K562 (cell line): ENCODE results near the gene SATB1.

Experiments used
- BDP1 ChIP-seq: IDR thresholded peaks from 3 replicates; pipeline ENCODE4 v1.6.1; 2011; ENCODE audit not compliant: insufficient read length, insufficient read depth
- CTCF ChIP-seq, 3 experiments: IDR thresholded peaks in 2 of 3; conservative IDR thresholded peaks in 1 of 3; 2 replicates each; pipeline ENCODE4 v1.5.1; 2011 to 2012; ENCODE audit warnings: low read length in 3 of 3, mild to moderate bottlenecking in 3 of 3, control low read depth in 2 of 3, improper control_type of control experiment in 1 of 3, inconsistent platforms in 1 of 3, low read depth in 1 of 3, mixed read lengths in 1 of 3, moderate library complexity in 1 of 3; ENCODE audit not compliant: insufficient read depth in 2 of 3
- CXXC5 ChIP-seq: fragments of 250-450 bp; sonication (Bioruptor Pico); IDR thresholded peaks from 2 replicates; pipeline ENCODE4 v1.8.0; 2022; ENCODE audit warnings: inconsistent platforms, mild to moderate bottlenecking, moderate library complexity
- EZH2 ChIP-seq: IDR thresholded peaks from 2 replicates; pipeline ENCODE4 v1.6.1; 2012; ENCODE audit warnings: low read depth, mild to moderate bottlenecking, inconsistent platforms, low read length, borderline replicate concordance
- RFX7 ChIP-seq: fragments of 250-450 bp; sonication (Bioruptor Pico); IDR thresholded peaks from 2 replicates; pipeline ENCODE4 v1.5.1; 2021; ENCODE audit warnings: mild to moderate bottlenecking
- SMARCC2 ChIP-seq: fragments of 450-650 bp; IDR thresholded peaks from 2 replicates; pipeline ENCODE4 v1.6.1; 2017; ENCODE audit warnings: antibody characterized with exemption, moderate library complexity, mild to moderate bottlenecking, low read depth
- SMC3 ChIP-seq: conservative IDR thresholded peaks from 2 replicates; pipeline ENCODE4 v1.6.1; 2011; ENCODE audit warnings: low read depth, low read length, improper control_type of control experiment; ENCODE audit not compliant: insufficient read depth
- SRSF1 ChIP-seq: fragments of 200-400 bp; formaldehyde crosslinking; IDR thresholded peaks from 2 replicates; pipeline ENCODE4 v1.6.1; 2017; ENCODE audit warnings: mild to moderate bottlenecking, low read depth, low read length, moderate library complexity
- ZNF133 ChIP-seq: fragments of 250-450 bp; sonication (Bioruptor Pico); IDR thresholded peaks from 2 replicates; pipeline ENCODE4 v1.4.0; 2020; ENCODE audit warnings: mild to moderate bottlenecking
- ZNF274 ChIP-seq: IDR thresholded peaks from 2 replicates; pipeline ENCODE4 v1.6.1; 2011; ENCODE audit warnings: low read depth, mild to moderate bottlenecking, low read length, moderate library complexity, borderline replicate concordance

- TF ChIP-seq ZNF274, result no peak
- no peak for TF ChIP-seq RFX7 (CRISPR knock-in tag)
- TF ChIP-seq SMARCC2, result no peak
- TF ChIP-seq CTCF (IDR thresholded peaks at IDR 0.05 in 2 of 3, conservative IDR thresholded peaks at IDR 0.05 in 1 of 3; ENCODE audit: insufficient read depth in 2 of 3, low read depth in 1 of 3, low read length in 3 of 3), result no peak
- TF ChIP-seq CXXC5, result no peak
- no peak for TF ChIP-seq BDP1
- no peak for TF ChIP-seq SRSF1
- no peak for TF ChIP-seq SMC3
- TF ChIP-seq ZNF133 (CRISPR knock-in tag), result no peak
- TF ChIP-seq EZH2, result no peak
Observed at GRCh38 chr3:18337231-18337630, 87.9 kb downstream of the SATB1 start.
